ENCODE measurements around the gene ACTR1B.

The ACTR1B gene

GRCh38 chr2:97699765-97700444 is 36.1 kb upstream of the ACTR1B start:
- no peaks in the 10 kb centered on the region for H3K4me1 ChIP-seq (ENCODE audit: insufficient read depth, poor library complexity, severe bottlenecking)
- H3K27ac ChIP-seq (ENCODE audit: poor library complexity, severe bottlenecking) = no peak overlapping the region
- peak; percentile 66 for TF ChIP-seq CTCF (IDR thresholded peaks at IDR 0.05; ENCODE audit: poor library complexity, severe bottlenecking)
- DNase-seq (ENCODE audit: low spot score) = no peak
- peak; percentile 80 for ATAC-seq (ENCODE audit: low read depth)
- no peaks in the 10 kb centered on the region for H3K36me3 ChIP-seq (ENCODE audit: low read depth)
- H3K9me3 ChIP-seq (ENCODE audit: severe bottlenecking) = no peaks in the 10 kb centered on the region
- no peaks in the 10 kb centered on the region for H3K27me3 ChIP-seq (ENCODE audit: insufficient read depth, poor library complexity, severe bottlenecking)
- H3K4me3 ChIP-seq (ENCODE audit: severe bottlenecking) = no peak overlapping the region

GRCh38 chr2:97698530-97698929 is 34.7 kb upstream of the ACTR1B start:
- no peak for DNase-seq (ENCODE audit: low spot score)
- TF ChIP-seq CTCF (IDR thresholded peaks at IDR 0.05; ENCODE audit: poor library complexity, severe bottlenecking) = no peak

GRCh38 chr2:97697252-97698235 is 33.7 kb upstream of the ACTR1B start:
- H3K27ac ChIP-seq (ENCODE audit: poor library complexity, severe bottlenecking) = no peak overlapping the region
- H3K9me3 ChIP-seq (ENCODE audit: severe bottlenecking) = peaks cover 6% of the 10 kb centered on the region
- DNase-seq (ENCODE audit: low spot score) (no peak), ATAC-seq (ENCODE audit: low read depth) (peak; percentile 87)
- no peaks in the 10 kb centered on the region for H3K4me1 ChIP-seq (ENCODE audit: insufficient read depth, poor library complexity, severe bottlenecking)
- H3K4me3 ChIP-seq (ENCODE audit: severe bottlenecking) = no peak overlapping the region
- H3K27me3 ChIP-seq (ENCODE audit: insufficient read depth, poor library complexity, severe bottlenecking) = no peaks in the 10 kb centered on the region
- H3K36me3 ChIP-seq (ENCODE audit: low read depth) = no peaks in the 10 kb centered on the region
- peak; percentile 95 for TF ChIP-seq CTCF (IDR thresholded peaks at IDR 0.05; ENCODE audit: poor library complexity, severe bottlenecking)

More at GRCh38 chr2:97698530-97698929, 34.7 kb upstream of the ACTR1B start:
- Histone ChIP-seq H3K4me3 (ENCODE audit: severe bottlenecking) (no peak overlapping the region), H3K36me3 (ENCODE audit: low read depth) (no peaks in the 10 kb centered on the region), H3K27ac (ENCODE audit: poor library complexity, severe bottlenecking) (no peak overlapping the region), H3K9me3 (ENCODE audit: severe bottlenecking) (no peaks in the 10 kb centered on the region), H3K4me1 (ENCODE audit: insufficient read depth, poor library complexity, severe bottlenecking) (no peaks in the 10 kb centered on the region), H3K27me3 (ENCODE audit: insufficient read depth, poor library complexity, severe bottlenecking) (no peaks in the 10 kb centered on the region)
- no peak for ATAC-seq (ENCODE audit: low read depth)

GRCh38 chr2:97695744-97696143 is 31.9 kb upstream of the ACTR1B start:
- Histone ChIP-seq H3K9me3 (ENCODE audit: severe bottlenecking) (peaks cover 6% of the 10 kb centered on the region), H3K4me1 (ENCODE audit: insufficient read depth, poor library complexity, severe bottlenecking) (no peaks in the 10 kb centered on the region), H3K36me3 (ENCODE audit: low read depth) (no peaks in the 10 kb centered on the region), H3K27me3 (ENCODE audit: insufficient read depth, poor library complexity, severe bottlenecking) (no peaks in the 10 kb centered on the region), H3K4me3 (ENCODE audit: severe bottlenecking) (no peak overlapping the region), H3K27ac (ENCODE audit: poor library complexity, severe bottlenecking) (no peak overlapping the region)
- ATAC-seq (ENCODE audit: low read depth) (no peak), DNase-seq (ENCODE audit: low spot score) (no peak)
- no peak for TF ChIP-seq CTCF (IDR thresholded peaks at IDR 0.05; ENCODE audit: poor library complexity, severe bottlenecking)

All from RWPE2 (cell line).